ENCODE measurements around the gene RFFL.
"Not testable (repeated sequence)": the region's sequence is repeated elsewhere in the genome, so short reads cannot be mapped to it uniquely, and the experiment has no call there.

Gene RFFL

GRCh38 chr17:35050170-35050569 is 13.3 kb downstream of the RFFL start:
- DNase-seq (ENCODE audit: extremely low read depth in 1 of 2, low read depth in 1 of 2) = no peak

GRCh38 chr17:35048685-35049379 is 14.7 kb downstream of the RFFL start:
- DNase-seq (ENCODE audit: extremely low read depth in 1 of 2, low read depth in 1 of 2) = no peak

- peak in 1 of 2 donors; percentile 34 for DNase-seq (ENCODE audit: extremely low read depth in 1 of 2, low read depth in 1 of 2)
These were observed 16.7 kb downstream of the RFFL start for GRCh38 chr17:35046740-35047283.

GRCh38 chr17:35046245-35046644 is 17.3 kb downstream of the RFFL start:
- DNase-seq (ENCODE audit: extremely low read depth in 1 of 2, low read depth in 1 of 2) = no peak

- DNase-seq (ENCODE audit: extremely low read depth in 1 of 2, low read depth in 1 of 2) = not testable (repeated sequence)
These were observed 18.0 kb downstream of the RFFL start for GRCh38 chr17:35045458-35045979.

GRCh38 chr17:35044181-35044580 is 19.3 kb downstream of the RFFL start:
- DNase-seq (ENCODE audit: extremely low read depth in 1 of 2, low read depth in 1 of 2) = no peak

- DNase-seq (ENCODE audit: extremely low read depth in 1 of 2, low read depth in 1 of 2) = no peak
These were observed 22.1 kb downstream of the RFFL start for GRCh38 chr17:35041390-35041789.

- DNase-seq (ENCODE audit: extremely low read depth in 1 of 2, low read depth in 1 of 2) = no peak
These were observed 25.1 kb downstream of the RFFL start for GRCh38 chr17:35038453-35038852.

- DNase-seq (ENCODE audit: extremely low read depth in 1 of 2, low read depth in 1 of 2) = no peak
These were observed 32.7 kb downstream of the RFFL start for GRCh38 chr17:35030780-35031179.

GRCh38 chr17:35028531-35029262 is 34.8 kb downstream of the RFFL start:
- DNase-seq (ENCODE audit: extremely low read depth in 1 of 2, low read depth in 1 of 2) = no peak

- DNase-seq (ENCODE audit: extremely low read depth in 1 of 2, low read depth in 1 of 2) = not testable (repeated sequence)
These were observed 35.4 kb downstream of the RFFL start for GRCh38 chr17:35028097-35028496.

- DNase-seq (ENCODE audit: extremely low read depth in 1 of 2, low read depth in 1 of 2) = no peak
These were observed 38.0 kb downstream of the RFFL start for GRCh38 chr17:35025541-35025940.

- no peak for DNase-seq (ENCODE audit: extremely low read depth in 1 of 2, low read depth in 1 of 2)
These were observed 40.0 kb downstream of the RFFL start for GRCh38 chr17:35023538-35023937.

GRCh38 chr17:35022536-35023063 is 40.9 kb downstream of the RFFL start:
- peak; percentile 47 to 50 for DNase-seq (ENCODE audit: extremely low read depth in 1 of 2, low read depth in 1 of 2)

GRCh38 chr17:35021520-35022380 is 41.8 kb downstream of the RFFL start:
- no peak for DNase-seq (ENCODE audit: extremely low read depth in 1 of 2, low read depth in 1 of 2)

- no peak for DNase-seq (ENCODE audit: extremely low read depth in 1 of 2, low read depth in 1 of 2)
These were observed 43.9 kb downstream of the RFFL start for GRCh38 chr17:35019386-35020179.

GRCh38 chr17:35018814-35019213 is 44.7 kb downstream of the RFFL start:
- DNase-seq (ENCODE audit: extremely low read depth in 1 of 2, low read depth in 1 of 2) = no peak

GRCh38 chr17:35017021-35017420 is 46.5 kb downstream of the RFFL start:
- DNase-seq (ENCODE audit: extremely low read depth in 1 of 2, low read depth in 1 of 2) = no peak

GRCh38 chr17:35016369-35016768 is 47.1 kb downstream of the RFFL start:
- no peak for DNase-seq (ENCODE audit: extremely low read depth in 1 of 2, low read depth in 1 of 2)

GRCh38 chr17:35011671-35012216 is 51.8 kb downstream of the RFFL start:
- no peak for DNase-seq (ENCODE audit: extremely low read depth in 1 of 2, low read depth in 1 of 2)
